Mucosa of rectum (tissue), 2 donors: ENCODE results near the gene TNIK.
A peak's percentile ranks its signal among the peaks of the same experiment; 100 is the strongest.

Experiments used
- H3K27ac ChIP-seq, 2 donors: one replicate each; pipeline ENCODE4 v1.7.0; 2013; ENCODE audit warnings: inconsistent platforms in 2 of 2, low read depth in 2 of 2, low read length in 2 of 2
- H3K27me3 ChIP-seq, 2 donors: one replicate each; pipeline ENCODE4 v1.7.0; 2013; ENCODE audit warnings: low read length in 2 of 2; ENCODE audit not compliant: control insufficient read depth in 2 of 2, insufficient read depth in 2 of 2
- H3K36me3 ChIP-seq, 2 donors: one replicate each; pipeline ENCODE4 v1.7.0; 2013; ENCODE audit warnings: low read length in 2 of 2; ENCODE audit not compliant: control insufficient read depth in 2 of 2, insufficient read depth in 2 of 2
- H3K4me1 ChIP-seq, 2 donors: one replicate each; pipeline ENCODE4 v1.7.0; 2013; ENCODE audit warnings: low read length in 2 of 2, mild to moderate bottlenecking in 1 of 2; ENCODE audit not compliant: control insufficient read depth in 2 of 2, insufficient read depth in 2 of 2
- H3K4me3 ChIP-seq, 2 donors: one replicate each; pipeline ENCODE4 v1.7.0; 2013; ENCODE audit warnings: low read length in 2 of 2
- H3K9ac ChIP-seq, 2 donors: one replicate each; pipeline ENCODE4 v1.7.0; 2013; ENCODE audit warnings: low read length in 2 of 2, low read depth in 1 of 2, mild to moderate bottlenecking in 1 of 2
- H3K9me3 ChIP-seq, 2 donors: one replicate each; pipeline ENCODE4 v1.7.0; 2013; ENCODE audit warnings: low read length in 2 of 2; ENCODE audit not compliant: control insufficient read depth in 2 of 2
- donor health status: healthy.
- donor health status: Normal muscosa, but diverticular disease.

The TNIK gene

DNA sequence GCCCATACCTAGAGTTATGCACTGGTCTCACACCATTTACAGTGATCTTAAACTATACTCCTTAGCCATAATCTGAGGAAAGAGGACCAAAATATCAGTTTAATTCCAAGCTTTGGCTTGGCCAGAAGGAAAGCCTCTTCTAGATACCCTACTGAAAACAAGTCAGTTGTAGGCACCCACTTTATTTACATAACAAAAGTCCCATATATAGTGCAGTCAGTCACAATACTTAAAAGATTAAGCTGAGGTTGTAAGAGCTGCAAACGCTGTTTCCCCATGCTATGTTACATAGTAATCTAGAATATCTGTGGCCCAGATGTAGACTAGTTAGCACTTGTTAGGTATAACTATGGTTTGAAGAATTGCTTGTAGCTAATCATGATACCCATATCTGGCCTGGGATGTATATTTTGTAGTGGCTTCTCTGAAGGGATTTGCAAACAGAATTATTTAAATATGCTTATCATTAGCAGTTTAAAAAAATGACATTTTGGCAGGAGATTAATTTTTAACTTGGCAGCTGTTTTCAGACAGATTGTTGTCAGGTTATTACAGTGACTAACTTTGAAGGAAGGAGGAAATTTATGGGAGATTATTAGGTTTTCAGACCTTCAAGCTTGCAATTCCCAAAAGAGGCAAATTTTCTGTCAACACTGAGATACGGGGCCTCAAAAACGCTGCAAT, 273.2 kb downstream of the TNIK start:
- H3K4me3 ChIP-seq = no peak overlapping the region
- no peaks in the 10 kb centered on the region for H3K36me3 ChIP-seq
- H3K27ac ChIP-seq = no peak overlapping the region
- no peaks in the 10 kb centered on the region for H3K4me1 ChIP-seq
- no peaks in the 10 kb centered on the region for H3K9me3 ChIP-seq
- H3K27me3 ChIP-seq = no peaks in the 10 kb centered on the region
- no peak overlapping the region for H3K9ac ChIP-seq

DNA sequence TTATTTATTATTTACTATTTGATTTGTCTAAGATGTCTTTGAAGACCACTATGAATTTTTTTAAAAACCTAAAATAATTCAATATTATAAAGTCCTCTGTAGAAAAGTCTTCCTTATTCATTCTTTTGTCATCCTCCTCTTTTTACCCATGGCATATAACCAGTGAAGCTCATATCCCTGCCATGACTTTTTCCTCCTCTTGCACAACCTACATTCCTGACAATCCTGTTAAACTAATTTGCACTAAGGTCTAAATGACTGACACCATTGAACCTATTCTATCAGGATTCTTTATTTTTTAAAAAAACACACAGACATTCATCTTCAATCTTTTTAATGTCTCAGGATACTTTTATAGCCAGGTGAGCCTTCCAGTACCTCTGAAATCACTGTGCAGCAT, 273.8 kb downstream of the TNIK start:
- no peak overlapping the region for H3K27ac ChIP-seq
- H3K4me1 ChIP-seq = no peaks in the 10 kb centered on the region
- no peaks in the 10 kb centered on the region for H3K27me3 ChIP-seq
- H3K36me3 ChIP-seq = no peaks in the 10 kb centered on the region
- no peaks in the 10 kb centered on the region for H3K9me3 ChIP-seq
- no peak overlapping the region for H3K9ac ChIP-seq
- no peak overlapping the region for H3K4me3 ChIP-seq

DNA sequence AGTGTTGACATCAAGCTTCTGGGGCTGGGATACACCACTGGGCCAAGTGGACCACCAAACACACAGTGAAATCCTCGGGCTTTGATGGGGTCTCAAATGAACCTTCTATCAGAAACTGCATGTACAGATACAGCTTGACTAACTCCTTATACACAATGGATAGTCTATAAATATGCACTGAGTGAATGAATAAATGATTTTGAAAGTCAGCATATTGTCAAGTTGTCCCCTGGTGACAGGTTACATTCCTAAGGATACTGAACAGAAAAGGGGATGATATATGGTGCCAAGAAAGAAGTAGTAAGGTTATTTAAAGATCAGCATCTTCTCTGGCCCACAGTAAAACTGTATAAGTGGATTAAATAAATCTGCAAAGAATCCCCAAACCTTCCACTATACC, 274.2 kb downstream of the TNIK start:
- H3K27ac ChIP-seq = no peak overlapping the region
- no peaks in the 10 kb centered on the region for H3K36me3 ChIP-seq
- no peaks in the 10 kb centered on the region for H3K27me3 ChIP-seq
- no peak overlapping the region for H3K9ac ChIP-seq
- H3K9me3 ChIP-seq = no peaks in the 10 kb centered on the region
- no peak overlapping the region for H3K4me3 ChIP-seq
- H3K4me1 ChIP-seq = no peaks in the 10 kb centered on the region

- Histone ChIP-seq H3K27ac (no peak overlapping the region), H3K4me1 (no peaks in the 10 kb centered on the region), H3K4me3 (no peak overlapping the region), H3K36me3 (no peaks in the 10 kb centered on the region), H3K9me3 (no peaks in the 10 kb centered on the region), H3K9ac (no peak overlapping the region), H3K27me3 (no peaks in the 10 kb centered on the region)
These were observed 275.8 kb downstream of the TNIK start for GRCh38 chr3:171184372-171184771.

- no peaks in the 10 kb centered on the region for H3K36me3 ChIP-seq
- no peaks in the 10 kb centered on the region for H3K4me1 ChIP-seq
- H3K27me3 ChIP-seq = no peaks in the 10 kb centered on the region
- H3K9ac ChIP-seq = no peak overlapping the region
- H3K9me3 ChIP-seq = no peaks in the 10 kb centered on the region
- H3K4me3 ChIP-seq = no peak overlapping the region
- H3K27ac ChIP-seq = no peak overlapping the region
These were observed 277.2 kb downstream of the TNIK start for GRCh38 chr3:171183042-171183441.

- H3K9ac ChIP-seq = no peak overlapping the region
- no peak overlapping the region for H3K4me3 ChIP-seq
- H3K36me3 ChIP-seq = no peaks in the 10 kb centered on the region
- H3K4me1 ChIP-seq = peaks cover 2% of the 10 kb centered on the region in 2 donors
- H3K9me3 ChIP-seq = no peaks in the 10 kb centered on the region
- H3K27me3 ChIP-seq = no peaks in the 10 kb centered on the region
- no peak overlapping the region for H3K27ac ChIP-seq
These were observed 278.1 kb downstream of the TNIK start for GRCh38 chr3:171181907-171182690.

GRCh38 chr3:171178714-171179113, 281.5 kb downstream of the TNIK start:
- no peaks in the 10 kb centered on the region for H3K9me3 ChIP-seq

DNA sequence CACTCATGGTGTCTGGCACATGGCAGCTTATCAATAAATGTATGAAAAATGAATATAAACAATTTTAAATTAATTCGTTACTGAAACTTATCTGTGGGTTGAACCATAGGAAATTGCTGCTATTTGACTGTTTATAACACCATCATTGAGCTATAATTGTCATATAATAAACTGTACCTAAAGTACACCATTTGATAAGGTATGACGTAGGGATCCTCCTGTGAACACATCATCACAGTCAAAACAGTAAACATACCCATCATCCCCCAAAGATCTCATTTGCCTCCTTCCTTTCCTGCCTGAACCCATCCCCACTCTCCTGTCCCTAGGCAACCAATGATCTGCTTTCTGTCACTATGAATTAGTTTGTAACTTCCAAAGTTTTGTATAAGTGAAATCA, 282.7 kb downstream of the TNIK start:
- Histone ChIP-seq H3K4me1 (peaks cover 7 to 16% of the 10 kb centered on the region in 2 donors), H3K4me3 (no peak overlapping the region), H3K9ac (no peak overlapping the region), H3K27ac (no peak overlapping the region), H3K27me3 (no peaks in the 10 kb centered on the region), H3K36me3 (peaks cover 0 to 2% of the 10 kb centered on the region in 2 donors), H3K9me3 (no peaks in the 10 kb centered on the region)

More at GRCh38 chr3:171178714-171179113, 281.5 kb downstream of the TNIK start:
- no peaks in the 10 kb centered on the region for H3K27me3 ChIP-seq
- H3K36me3 ChIP-seq = peaks cover 0 to under 1% of the 10 kb centered on the region in 2 donors
- H3K27ac ChIP-seq = no peak overlapping the region
- no peak overlapping the region for H3K9ac ChIP-seq
- no peak overlapping the region for H3K4me3 ChIP-seq
- peaks cover 7 to 16% of the 10 kb centered on the region in 2 donors for H3K4me1 ChIP-seq

DNA sequence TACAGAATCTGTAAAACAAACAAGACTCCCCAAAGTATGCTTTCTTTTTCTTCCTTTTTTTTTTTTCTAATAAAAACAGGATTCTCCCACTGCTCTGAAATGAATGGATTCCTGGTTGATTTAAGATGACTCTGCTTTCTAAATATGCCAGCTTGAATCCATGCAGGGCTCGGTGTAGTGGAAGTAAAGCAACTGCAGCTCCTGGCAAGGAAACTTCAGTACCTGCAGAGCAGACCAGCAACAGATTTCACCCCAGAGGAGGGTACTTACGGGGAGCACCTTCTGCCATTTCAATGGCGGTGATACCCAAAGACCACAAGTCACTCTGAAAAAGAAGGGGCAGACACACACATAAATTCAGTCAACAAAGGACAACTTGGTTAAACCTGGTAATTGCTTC, 283.1 kb downstream of the TNIK start:
- Histone ChIP-seq H3K27me3 (no peaks in the 10 kb centered on the region), H3K4me1 (peaks cover 7 to 16% of the 10 kb centered on the region in 2 donors), H3K9ac (no peak overlapping the region), H3K36me3 (peaks cover 0 to 2% of the 10 kb centered on the region in 2 donors), H3K4me3 (no peak overlapping the region), H3K27ac (no peak overlapping the region), H3K9me3 (no peaks in the 10 kb centered on the region)

DNA sequence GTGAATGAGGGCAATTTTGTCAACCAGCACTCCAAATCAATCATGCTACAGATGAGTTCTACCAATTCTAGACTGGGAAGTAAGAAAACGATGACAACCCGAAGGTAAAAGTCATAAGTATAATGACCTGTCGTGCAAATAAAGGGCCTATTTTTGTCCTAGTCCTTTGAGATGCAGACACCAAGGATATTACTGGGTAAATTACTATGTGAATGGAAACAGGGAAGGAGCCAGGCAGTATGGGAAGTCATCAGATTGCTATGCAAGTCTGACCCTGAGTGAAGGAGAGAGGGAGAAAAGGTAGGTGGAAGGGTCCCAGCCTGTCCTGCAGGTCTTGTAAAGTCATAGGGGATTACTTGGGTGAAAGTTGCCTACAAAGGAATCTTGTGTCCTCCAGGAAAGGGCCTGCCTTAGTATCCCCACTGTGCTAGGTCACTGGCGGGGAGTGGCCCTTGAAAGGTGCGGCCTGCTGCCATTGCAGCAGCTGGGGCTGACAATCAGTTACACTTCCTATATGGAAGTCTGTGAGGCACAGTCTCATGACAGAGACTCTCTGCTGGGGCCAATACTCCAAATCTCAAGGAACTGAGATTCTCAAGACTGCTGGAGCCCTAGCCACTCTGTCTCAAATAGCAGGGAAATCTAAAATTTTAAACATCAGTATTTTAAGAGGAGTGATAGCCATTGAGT, 283.8 kb downstream of the TNIK start:
- Histone ChIP-seq H3K27ac (peak overlapping the region in 1 of 2 donors; percentile 7), H3K4me1 (peaks cover 7 to 16% of the 10 kb centered on the region in 2 donors), H3K36me3 (peaks cover 0 to 2% of the 10 kb centered on the region in 2 donors), H3K9ac (no peak overlapping the region), H3K9me3 (no peaks in the 10 kb centered on the region), H3K27me3 (no peaks in the 10 kb centered on the region), H3K4me3 (no peak overlapping the region)
